ENCODE data around the gene MEI1. TPM values are rescaled to one million over a fixed set of nuclear protein-coding genes. Genes with fewer than 3 reads are reported as not detected.

MEI1 gene
- total and polyA plus RNA-seq, 9 donors = 0.49 to 1.6 (median 0.98) TPM

GRCh38 chr22:41739576-41739975 lies 40.3 kb downstream of the MEI1 start:
- Histone ChIP-seq H3K4me1 (ENCODE audit: control insufficient read depth, insufficient read depth, low read length) (no peaks in the 10 kb centered on the region), H3K9me3 (replicated peaks; ENCODE audit: control insufficient read depth, low read depth, low read length) (no peaks in the 10 kb centered on the region), H3K36me3 (ENCODE audit: control insufficient read depth, insufficient read depth, low read length) (no peaks in the 10 kb centered on the region), H3K27me3 (ENCODE audit: control insufficient read depth, insufficient read depth, low read length) (no peaks in the 10 kb centered on the region), H3K27ac (ENCODE audit: low read length) (no peak overlapping the region), H3K4me3 (ENCODE audit: low read length) (no peak overlapping the region)
- DNase-seq = no peak
- 89% methylated on average over 2 of the region's 3 CpGs for WGBS (ENCODE audit: insufficient coverage)

GRCh38 chr22:41742918-41743317 lies 43.6 kb downstream of the MEI1 start:
- no peak for DNase-seq
- 46% methylated on average over 4 of the region's 6 CpGs for WGBS (ENCODE audit: insufficient coverage)
- no peak overlapping the region for H3K4me3 ChIP-seq (ENCODE audit: low read length)
- H3K36me3 ChIP-seq (ENCODE audit: control insufficient read depth, insufficient read depth, low read length) = no peaks in the 10 kb centered on the region
- no peak overlapping the region for H3K27ac ChIP-seq (ENCODE audit: low read length)
- H3K4me1 ChIP-seq (ENCODE audit: control insufficient read depth, insufficient read depth, low read length) = peaks cover 2% of the 10 kb centered on the region
- peaks cover 6% of the 10 kb centered on the region for H3K27me3 ChIP-seq (ENCODE audit: control insufficient read depth, insufficient read depth, low read length)
- H3K9me3 ChIP-seq (replicated peaks; ENCODE audit: control insufficient read depth, low read depth, low read length) = no peaks in the 10 kb centered on the region

GRCh38 chr22:41745968-41746367 lies 46.7 kb downstream of the MEI1 start:
- Histone ChIP-seq H3K27ac (ENCODE audit: low read length) (no peak overlapping the region), H3K4me1 (ENCODE audit: control insufficient read depth, insufficient read depth, low read length) (peaks cover 2% of the 10 kb centered on the region), H3K9me3 (replicated peaks; ENCODE audit: control insufficient read depth, low read depth, low read length) (no peaks in the 10 kb centered on the region), H3K4me3 (ENCODE audit: low read length) (no peak overlapping the region), H3K36me3 (ENCODE audit: control insufficient read depth, insufficient read depth, low read length) (no peaks in the 10 kb centered on the region), H3K27me3 (ENCODE audit: control insufficient read depth, insufficient read depth, low read length) (peaks cover 9% of the 10 kb centered on the region)
- no peak for DNase-seq
- 80% methylated on average over 1 of the region's 3 CpGs for WGBS (ENCODE audit: insufficient coverage)

- Histone ChIP-seq H3K9me3 (replicated peaks; ENCODE audit: control insufficient read depth, low read depth, low read length) (no peaks in the 10 kb centered on the region), H3K36me3 (ENCODE audit: control insufficient read depth, insufficient read depth, low read length) (no peaks in the 10 kb centered on the region), H3K4me3 (ENCODE audit: low read length) (no peak overlapping the region), H3K27me3 (ENCODE audit: control insufficient read depth, insufficient read depth, low read length) (peaks cover 9% of the 10 kb centered on the region), H3K4me1 (ENCODE audit: control insufficient read depth, insufficient read depth, low read length) (peaks cover 2% of the 10 kb centered on the region), H3K27ac (ENCODE audit: low read length) (no peak overlapping the region)
- WGBS (ENCODE audit: insufficient coverage) = 0% methylated on average over 1 of the region's 3 CpGs
- DNase-seq = peak; percentile 70
These were observed 47.5 kb downstream of the MEI1 start for GRCh38 chr22:41746567-41747400.

GRCh38 chr22:41752011-41752970 lies 53.0 kb downstream of the MEI1 start:
- no peak overlapping the region for H3K27ac ChIP-seq (ENCODE audit: low read length)
- no peaks in the 10 kb centered on the region for H3K36me3 ChIP-seq (ENCODE audit: control insufficient read depth, insufficient read depth, low read length)
- no peaks in the 10 kb centered on the region for H3K4me1 ChIP-seq (ENCODE audit: control insufficient read depth, insufficient read depth, low read length)
- H3K27me3 ChIP-seq (ENCODE audit: control insufficient read depth, insufficient read depth, low read length) = peaks cover 3% of the 10 kb centered on the region
- H3K9me3 ChIP-seq (replicated peaks; ENCODE audit: control insufficient read depth, low read depth, low read length) = no peaks in the 10 kb centered on the region
- H3K4me3 ChIP-seq (ENCODE audit: low read length) = no peak overlapping the region
- no peak for DNase-seq
- WGBS (ENCODE audit: insufficient coverage) = 50% methylated on average over 1 of the region's 5 CpGs

GRCh38 chr22:41753984-41754383 lies 54.7 kb downstream of the MEI1 start:
- DNase-seq = no peak
- Histone ChIP-seq H3K4me3 (ENCODE audit: low read length) (no peak overlapping the region), H3K27me3 (ENCODE audit: control insufficient read depth, insufficient read depth, low read length) (peaks cover 3% of the 10 kb centered on the region), H3K4me1 (ENCODE audit: control insufficient read depth, insufficient read depth, low read length) (no peaks in the 10 kb centered on the region), H3K9me3 (replicated peaks; ENCODE audit: control insufficient read depth, low read depth, low read length) (no peaks in the 10 kb centered on the region), H3K27ac (ENCODE audit: low read length) (no peak overlapping the region), H3K36me3 (ENCODE audit: control insufficient read depth, insufficient read depth, low read length) (no peaks in the 10 kb centered on the region)
- WGBS (ENCODE audit: insufficient coverage) = no CpG with 5 or more reads among the region's 2 CpGs

GRCh38 chr22:41757502-41757901 lies 58.2 kb downstream of the MEI1 start:
- H3K4me1 ChIP-seq (ENCODE audit: control insufficient read depth, insufficient read depth, low read length) = no peaks in the 10 kb centered on the region
- no CpG with 5 or more reads among the region's 5 CpGs for WGBS (ENCODE audit: insufficient coverage)
- H3K4me3 ChIP-seq (ENCODE audit: low read length) = no peak overlapping the region
- no peak overlapping the region for H3K27ac ChIP-seq (ENCODE audit: low read length)
- no peaks in the 10 kb centered on the region for H3K36me3 ChIP-seq (ENCODE audit: control insufficient read depth, insufficient read depth, low read length)
- H3K27me3 ChIP-seq (ENCODE audit: control insufficient read depth, insufficient read depth, low read length) = no peaks in the 10 kb centered on the region
- H3K9me3 ChIP-seq (replicated peaks; ENCODE audit: control insufficient read depth, low read depth, low read length) = no peaks in the 10 kb centered on the region
- DNase-seq = no peak

- Histone ChIP-seq H3K4me1 (ENCODE audit: control insufficient read depth, insufficient read depth, low read length) (no peaks in the 10 kb centered on the region), H3K27me3 (ENCODE audit: control insufficient read depth, insufficient read depth, low read length) (no peaks in the 10 kb centered on the region), H3K27ac (ENCODE audit: low read length) (no peak overlapping the region), H3K4me3 (ENCODE audit: low read length) (no peak overlapping the region), H3K36me3 (ENCODE audit: control insufficient read depth, insufficient read depth, low read length) (no peaks in the 10 kb centered on the region), H3K9me3 (replicated peaks; ENCODE audit: control insufficient read depth, low read depth, low read length) (no peaks in the 10 kb centered on the region)
- WGBS (ENCODE audit: insufficient coverage) = 50% methylated on average over 2 of the region's 2 CpGs
- DNase-seq = no peak
These were observed 58.9 kb downstream of the MEI1 start for GRCh38 chr22:41758231-41758630.

DNA sequence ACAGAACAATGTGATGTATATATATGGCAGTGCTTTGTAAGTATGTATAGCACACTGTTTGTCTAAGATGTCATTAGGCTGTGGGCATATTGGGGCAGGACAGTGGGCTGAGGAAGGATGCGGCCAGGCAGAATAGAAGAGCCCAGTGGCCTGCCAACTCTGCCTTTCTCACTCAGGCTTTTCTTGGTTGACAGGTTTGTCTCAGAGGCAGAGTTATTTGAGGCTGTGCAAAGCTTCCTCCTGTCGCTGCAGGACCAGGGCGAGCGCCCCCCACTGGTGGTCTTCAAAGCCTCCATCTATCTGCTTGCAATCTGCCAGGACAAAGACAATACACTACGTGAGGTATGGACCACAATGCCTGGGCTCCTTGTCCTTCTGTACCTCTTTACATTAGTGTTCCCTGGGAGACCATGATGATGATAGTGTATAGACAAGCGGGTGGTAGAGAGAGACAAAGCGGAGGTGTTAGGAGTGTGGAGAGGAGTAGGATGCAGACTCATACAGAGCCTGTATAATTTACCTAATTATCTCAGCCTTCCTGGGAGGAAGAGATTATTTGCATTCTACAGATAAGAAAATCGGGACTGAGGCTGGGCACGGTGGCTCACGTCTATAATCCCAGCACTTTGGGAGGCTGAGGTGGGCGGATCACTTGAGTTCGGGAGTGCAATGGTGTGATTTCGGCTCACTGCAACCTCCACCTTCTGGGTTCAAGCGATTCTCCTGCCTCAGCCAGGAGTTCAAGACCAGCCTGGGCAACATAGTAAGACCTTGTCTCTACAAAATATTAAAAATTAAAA lies 63.9 kb downstream of the MEI1 start:
- Histone ChIP-seq H3K4me1 (ENCODE audit: control insufficient read depth, insufficient read depth, low read length) (no peaks in the 10 kb centered on the region), H3K27ac (ENCODE audit: low read length) (no peak overlapping the region), H3K36me3 (ENCODE audit: control insufficient read depth, insufficient read depth, low read length) (no peaks in the 10 kb centered on the region), H3K9me3 (replicated peaks; ENCODE audit: control insufficient read depth, low read depth, low read length) (no peaks in the 10 kb centered on the region), H3K27me3 (ENCODE audit: control insufficient read depth, insufficient read depth, low read length) (no peaks in the 10 kb centered on the region), H3K4me3 (ENCODE audit: low read length) (no peak overlapping the region)
- 100% methylated on average over 1 of the region's 14 CpGs for WGBS (ENCODE audit: insufficient coverage)
- DNase-seq = no peak
